ENCODE results near the gene TFPI.

TFPI gene

DNA sequence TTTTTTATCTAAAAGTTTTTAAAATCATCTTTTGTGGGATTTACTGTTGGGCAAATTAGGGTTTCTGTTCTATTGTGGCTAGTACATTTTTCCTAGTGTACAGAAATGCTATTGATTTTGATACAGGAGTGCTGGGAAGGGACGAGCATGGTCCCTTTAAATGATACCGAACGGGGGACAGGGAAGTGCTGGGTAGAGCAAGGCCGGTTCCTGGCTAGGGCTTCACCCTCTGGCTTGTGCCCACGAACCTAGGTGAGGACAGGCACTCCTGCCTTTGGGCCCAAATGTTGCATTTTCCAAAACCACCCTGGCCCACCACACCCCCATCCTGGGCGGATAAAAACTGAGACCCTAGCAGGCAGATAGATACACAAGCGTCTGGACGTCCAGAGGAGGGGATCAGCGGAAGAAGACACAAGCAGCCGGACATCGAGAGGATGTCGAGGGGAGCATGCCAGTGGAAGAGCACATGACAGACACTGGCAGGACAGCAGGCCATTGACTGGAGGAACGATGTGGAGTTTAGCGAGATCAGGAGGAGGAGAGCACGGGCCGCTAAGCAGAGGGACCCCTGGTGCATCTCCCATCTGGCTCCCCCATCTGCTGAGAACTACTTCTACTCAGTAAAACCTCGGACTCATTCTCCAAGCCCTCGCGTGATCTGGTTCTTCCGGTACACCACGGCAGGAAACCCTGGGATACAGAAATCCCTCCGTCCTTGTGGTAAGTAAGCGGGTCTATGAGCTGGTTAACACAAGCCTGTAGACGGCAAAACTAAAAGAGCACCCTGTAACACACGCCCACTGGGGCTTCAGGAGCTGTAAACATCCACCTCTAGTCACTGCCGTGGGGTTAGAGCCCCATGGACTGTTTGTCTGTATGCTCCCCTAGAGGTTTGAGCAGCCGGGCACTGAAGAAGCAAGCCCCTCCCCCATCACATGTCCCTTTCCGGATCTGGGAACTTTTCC is 92.7 kb downstream of the TFPI start:
- no peak for DNase-seq

DNA sequence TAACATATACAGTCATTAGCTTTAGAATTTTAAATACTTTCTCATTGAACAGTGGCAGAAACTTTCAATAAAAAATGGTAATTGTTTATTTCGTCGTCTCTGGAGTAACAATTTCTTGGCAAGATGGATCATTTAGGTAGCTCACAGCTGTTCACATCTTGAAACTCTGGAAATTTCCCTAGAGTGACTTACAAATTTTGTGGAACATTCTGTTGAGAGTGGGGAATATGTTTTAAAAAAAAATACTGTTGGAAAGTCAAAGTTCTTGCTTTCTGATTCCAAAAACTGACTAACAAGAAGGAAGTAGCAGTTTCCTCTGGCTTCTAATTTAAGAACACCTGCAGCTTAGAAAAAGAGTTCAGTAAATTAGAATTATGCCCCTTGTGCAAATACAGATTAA is 95.0 kb downstream of the TFPI start:
- no peak for DNase-seq

DNA sequence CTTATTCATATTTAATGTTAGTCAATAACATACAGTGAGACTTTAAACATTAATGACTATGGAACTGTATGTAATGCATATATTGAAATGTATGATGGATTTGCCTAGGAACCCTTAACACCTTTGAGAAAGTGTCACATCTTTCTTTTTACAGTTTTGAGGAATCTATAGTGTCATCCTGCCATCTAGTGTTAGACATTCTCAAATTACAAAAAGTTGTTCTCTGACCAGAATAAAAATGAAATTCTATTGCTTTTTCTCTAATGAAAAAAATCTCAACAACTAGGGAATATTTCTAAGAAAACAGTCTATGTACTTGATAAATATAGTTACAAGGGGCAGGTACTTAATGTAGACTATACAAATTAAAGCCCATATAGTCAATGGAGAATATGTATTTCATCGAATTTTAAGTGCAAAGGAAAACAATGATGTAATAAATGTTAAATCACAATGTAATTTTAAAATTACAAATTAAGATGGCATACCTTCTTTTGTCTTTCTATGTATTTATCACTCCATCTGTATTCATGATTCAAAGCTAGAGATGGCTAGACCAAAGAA is 101.1 kb downstream of the TFPI start:
- DNase-seq: no peak

DNA sequence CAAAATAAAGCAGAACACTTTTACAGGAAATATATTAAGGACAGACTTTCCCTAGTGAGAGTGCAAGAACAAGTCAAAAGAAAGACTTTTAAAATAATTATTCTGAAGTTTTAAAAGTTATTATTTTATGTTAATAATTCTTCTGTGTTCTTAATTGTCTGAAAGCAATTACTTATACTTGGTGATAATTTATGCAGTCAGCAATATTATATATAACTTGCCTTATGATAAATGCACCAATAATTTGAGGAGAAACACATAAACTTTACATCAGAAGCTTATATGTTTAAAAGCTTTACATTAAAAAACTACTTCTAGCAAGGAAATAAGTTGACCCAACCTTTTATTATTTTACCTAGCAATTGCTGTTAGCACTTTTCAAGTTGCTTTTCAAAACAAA is 102.7 kb downstream of the TFPI start:
- DNase-seq: no peak

DNA sequence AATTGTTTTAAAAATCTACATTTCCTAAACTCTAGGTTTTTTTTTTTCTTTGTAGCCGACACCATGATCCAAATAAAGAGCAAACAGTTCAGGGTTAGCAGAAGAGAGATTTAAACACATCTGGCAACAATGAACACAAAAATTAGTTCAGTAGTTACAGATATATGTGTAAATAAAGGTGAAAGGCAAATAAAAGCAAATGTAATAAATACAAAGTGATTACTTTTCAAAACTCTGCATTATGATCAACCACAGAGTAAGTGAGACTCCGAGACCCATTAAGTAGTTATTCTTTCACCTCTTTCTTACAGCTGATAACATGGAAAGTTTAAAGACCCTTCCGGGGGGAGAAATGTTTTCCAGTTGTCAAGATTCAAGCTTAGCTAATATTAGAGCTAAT is 106.9 kb downstream of the TFPI start:
- DNase-seq: no peak

DNA sequence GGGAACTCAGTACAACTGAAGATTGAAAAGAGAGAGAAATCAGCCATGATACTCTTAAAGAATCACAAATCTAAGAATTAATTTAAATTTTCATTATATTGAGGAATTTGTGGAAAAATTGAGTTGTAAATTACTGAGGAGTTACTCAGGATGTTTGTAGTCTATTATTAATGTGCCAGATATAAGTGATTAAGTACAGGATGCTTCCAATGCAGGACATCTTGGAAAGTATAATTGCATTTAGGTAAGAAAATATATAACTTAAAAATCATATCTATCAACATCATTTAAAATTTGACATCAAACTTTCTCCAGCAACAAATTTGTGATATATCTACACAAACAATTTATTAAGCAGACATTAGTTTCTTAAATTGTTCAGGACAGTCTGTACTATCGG is 107.5 kb downstream of the TFPI start:
- no peak for DNase-seq

DNA sequence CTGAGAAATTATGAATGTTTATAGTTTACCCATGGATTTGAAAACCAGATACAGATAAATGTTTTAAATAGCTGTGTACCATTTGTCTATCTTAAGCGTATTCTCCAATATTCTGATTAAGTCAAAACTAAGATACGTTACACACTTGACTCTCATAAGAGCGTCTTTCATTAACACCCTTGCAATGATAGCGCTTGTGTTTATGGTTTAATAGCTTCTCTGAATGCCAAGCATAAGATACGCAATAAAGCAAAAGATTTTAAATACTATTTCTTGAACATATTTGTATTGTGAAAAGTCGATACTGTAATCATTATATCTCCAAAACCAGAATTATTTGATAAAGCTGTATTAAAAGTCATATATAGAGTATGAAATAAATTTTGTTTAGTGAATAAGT is 109.2 kb downstream of the TFPI start:
- no peak for DNase-seq

DNA sequence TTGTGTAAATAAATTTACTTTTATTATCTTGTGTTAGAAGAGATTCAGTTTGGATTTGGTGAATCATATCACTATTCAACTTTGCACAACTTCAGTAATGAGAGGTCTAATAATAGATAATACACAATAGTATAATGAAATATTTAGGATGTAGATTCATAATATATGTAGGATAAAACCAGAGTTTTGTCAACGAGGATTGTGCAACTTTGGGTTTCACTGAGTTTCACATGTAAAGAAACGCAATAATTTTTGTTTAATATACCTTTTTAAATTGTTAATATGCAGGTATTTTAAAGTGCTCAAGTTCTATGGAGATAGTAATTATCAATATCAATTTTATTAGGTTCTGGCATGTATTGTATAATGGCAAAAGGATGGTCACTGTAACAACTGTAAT is 111.5 kb downstream of the TFPI start:
- no peak for DNase-seq

DNA sequence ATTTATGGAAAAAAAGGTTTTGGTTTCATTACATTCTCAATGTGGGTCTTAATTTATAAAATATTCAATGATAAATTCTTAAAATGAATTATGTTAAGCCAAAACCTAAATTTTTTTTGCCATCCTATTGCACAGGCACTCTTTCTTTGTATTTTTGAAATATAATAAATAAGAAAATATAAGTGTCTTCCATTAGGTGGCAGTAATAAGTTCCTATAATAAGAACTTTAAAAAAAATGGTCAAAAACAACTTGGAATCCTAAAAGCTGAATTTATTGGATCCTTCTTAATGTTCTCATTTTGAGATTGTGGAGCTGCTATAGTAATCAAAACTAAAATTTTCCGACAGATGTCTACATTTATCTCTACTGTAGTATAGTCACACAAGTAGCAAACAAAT is 111.9 kb downstream of the TFPI start:
- no peak for DNase-seq

DNA sequence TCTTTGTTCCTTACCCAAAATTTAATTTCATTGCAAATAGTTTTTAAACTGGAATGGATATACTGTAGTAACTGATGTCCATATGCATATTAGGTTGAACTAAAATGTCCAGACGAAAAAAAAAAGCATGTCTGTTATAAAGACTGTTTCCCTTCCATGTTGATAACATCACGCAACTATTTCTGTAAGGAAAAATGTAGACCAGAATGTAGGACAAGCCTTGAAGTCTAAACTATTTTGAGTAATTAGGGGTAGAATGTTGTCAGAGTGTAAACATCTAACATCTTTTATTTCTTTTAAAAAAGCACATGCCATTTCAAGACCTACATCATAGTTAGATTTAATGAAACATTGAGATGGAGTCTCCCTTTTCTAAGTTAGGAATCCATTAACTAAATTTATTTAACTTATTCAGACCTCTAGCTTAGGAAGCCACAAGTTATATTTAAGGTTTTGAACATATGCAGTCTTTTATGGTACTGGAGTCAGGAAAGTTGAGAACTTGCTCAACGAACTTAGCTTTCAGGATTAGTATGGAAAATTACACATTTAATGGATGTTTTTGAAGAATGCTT is 114.0 kb downstream of the TFPI start:
- DNase-seq: no peak

DNA sequence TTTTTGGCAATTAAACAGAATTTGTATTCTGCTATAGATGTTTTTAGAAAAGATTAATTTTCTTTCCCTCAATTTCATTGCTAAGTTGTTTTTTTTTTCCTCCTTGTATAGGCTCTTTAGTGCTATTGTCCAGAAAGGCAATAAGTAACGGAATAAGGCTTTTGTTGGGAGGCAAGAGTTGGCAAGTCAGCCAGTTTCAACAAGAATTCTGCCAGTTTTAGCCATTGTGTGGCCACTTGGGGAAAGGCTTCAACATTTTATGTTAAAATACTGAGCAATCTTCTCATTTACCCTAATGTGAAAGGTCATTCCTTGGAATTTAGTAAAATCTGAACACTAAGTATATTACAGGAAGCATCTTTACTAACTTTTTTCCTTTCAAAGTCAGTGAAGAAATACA is 115.8 kb downstream of the TFPI start:
- DNase-seq: no peak

DNA sequence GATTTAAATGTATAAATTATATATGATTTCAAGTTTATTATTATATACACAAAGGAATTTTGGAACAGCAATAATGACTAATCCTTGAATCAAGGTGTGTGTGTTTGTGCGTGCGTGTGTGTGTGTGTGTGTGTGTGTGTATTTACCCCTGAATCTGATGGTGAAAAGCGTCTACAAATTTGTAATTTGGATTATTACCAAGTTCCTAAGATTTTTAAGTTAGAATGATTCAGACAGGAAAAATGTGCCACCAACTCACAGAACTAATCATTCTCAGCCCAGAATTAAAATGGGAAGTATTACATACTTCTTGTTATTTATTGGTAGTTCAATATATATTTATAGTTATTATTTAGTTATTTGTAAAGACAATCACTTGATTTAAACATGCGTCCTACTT is 118.5 kb downstream of the TFPI start:
- no peak for DNase-seq

DNA sequence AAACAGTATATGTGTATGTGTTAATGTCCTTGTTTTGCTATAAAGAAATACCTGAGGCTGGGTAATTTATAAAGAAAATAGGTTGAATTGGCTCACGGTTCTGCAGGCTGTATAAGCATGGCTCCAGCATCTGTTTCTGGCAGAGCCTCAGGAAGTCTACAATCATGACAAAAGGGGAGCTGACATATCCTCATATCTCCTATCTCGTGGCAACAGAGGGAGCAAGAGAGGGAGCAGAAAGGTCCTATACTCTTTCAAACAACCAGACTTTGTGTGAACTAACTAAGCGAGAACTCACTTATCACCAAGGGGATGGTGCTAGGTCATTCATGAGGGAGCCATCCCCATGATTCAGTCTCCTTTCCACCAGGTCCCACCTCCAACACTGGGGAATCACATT is 119.2 kb downstream of the TFPI start:
- no peak for DNase-seq

DNA sequence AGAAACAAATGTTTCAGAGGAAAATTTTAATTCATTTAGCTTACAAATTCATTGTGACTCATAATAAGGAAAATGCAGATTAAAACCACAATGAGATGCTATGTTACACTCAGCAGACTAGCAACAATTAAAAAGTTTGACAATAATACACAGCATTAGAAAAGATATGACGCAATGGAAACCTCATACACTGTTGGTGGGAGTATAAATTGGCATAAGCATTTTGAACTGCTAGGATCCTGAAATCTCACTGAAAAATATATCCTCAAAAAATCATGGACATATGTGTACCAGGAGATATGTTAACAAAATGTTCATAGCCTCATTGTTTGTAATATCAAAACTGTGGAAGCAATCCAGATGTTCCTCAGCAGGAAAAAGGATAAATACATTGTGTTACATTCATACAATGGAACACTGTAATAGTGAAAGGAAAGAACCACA is 119.9 kb downstream of the TFPI start:
- DNase-seq: no peak

DNA sequence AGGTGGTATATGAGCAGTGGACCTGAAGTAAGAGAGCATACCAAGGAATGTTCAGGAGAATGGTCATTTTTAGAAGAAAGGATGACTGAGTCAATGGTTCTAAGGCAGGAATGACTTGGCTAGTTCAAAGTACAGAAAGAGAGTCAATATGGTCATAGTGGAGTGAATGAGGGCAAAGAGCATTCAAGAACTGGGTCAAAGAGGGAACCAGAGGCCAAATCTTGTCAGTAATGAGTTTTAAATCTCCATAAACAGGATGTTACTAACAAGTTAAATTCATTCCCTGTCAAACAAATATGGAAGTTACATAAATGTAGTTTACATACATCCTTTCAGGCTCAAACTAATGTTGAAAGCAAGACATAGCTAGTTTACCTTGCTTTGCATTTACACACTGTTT is 122.3 kb downstream of the TFPI start:
- DNase-seq: no peak

DNA sequence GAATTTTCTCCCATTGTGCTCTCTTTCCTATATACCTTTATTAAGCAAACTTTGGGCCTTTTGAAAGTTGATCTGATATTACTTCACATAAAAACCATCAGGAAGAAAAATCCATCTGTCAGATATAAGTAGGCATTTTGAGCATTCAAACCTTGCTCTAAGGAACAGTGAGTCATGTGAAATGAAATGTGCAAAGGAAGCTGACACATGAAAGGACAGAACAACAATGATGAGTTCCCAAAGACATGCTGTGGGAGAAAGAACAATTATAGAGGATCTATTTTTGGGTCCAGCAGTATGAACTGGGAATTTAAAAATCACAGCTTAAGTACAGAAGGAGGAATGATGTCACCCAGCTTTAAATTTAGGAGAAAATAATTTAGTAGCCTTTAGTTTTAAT is 124.2 kb downstream of the TFPI start:
- DNase-seq: no peak

DNA sequence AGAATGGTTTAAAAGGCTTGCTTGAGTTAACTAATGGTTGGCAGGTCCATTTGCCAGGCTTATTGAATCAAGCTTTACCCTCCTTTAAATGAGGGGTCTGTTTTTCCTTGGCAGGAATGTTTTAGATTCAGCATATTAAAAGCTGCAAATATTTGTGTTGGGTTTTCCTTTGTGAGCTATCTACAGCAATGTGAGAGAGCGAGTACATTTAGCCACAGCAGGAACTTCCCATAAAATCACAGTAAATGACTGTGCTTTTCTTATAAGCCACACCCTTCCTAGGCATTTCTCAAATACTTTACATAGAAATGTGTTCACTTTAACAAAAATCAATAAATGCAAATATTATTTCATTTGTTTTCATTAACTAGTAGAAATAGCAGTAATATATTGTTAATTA is 130.1 kb downstream of the TFPI start:
- no peak for DNase-seq

DNA sequence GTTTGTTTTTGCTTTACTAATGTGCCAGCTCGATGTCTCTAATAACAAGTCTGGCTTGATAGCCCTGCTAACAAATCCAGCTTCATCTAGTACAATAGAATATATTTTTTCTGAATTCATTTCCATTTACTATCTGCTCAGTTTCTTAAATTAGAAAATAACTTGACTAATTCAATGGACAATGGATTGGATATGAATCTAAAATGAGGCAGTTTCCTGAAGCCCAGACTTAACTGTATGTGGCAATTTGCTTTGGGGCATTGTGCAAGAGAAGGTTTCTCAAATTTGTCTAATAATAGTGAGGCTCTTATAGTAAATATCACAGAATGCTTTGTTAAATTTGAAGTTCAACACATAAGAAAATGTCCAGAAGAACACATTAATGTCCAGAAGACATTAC is 132.0 kb downstream of the TFPI start:
- no peak for DNase-seq

DNA sequence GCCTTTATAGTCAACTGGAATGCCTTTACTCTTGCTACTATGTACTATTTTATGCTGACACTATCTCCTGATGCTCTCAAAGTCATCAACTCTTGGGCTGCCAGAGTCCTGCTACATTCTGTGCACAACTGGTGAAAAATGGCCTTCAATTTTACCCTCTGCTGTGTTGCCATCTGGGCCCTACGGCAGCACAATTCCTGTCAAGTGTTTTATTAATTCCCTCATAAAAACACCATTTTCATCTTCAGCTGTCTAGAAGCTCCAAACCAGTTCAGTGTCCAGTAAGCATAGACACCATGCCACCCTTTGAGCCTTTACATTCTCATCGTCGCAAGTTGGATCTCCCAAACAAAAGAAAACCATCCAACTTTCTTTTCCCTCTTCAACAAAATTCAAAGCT is 132.7 kb downstream of the TFPI start:
- no peak for DNase-seq

DNA sequence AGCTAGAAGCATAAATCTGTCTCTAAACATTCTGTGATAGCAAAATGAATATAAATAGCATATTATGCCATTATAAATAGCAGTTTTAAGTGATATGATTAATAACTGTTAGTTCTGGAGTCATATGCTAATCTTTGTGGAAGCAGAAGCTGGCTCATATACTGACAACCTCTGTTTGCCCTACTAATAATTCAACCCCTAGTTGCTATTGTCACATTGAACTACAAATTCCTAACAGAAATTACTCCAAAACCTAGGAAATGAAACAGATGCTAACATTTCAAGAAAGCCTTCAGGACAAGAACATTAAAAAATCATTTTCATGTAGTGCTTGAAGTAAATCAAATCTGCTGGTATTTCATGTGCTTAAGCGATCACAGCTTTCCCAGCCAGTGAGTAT is 134.4 kb downstream of the TFPI start:
- no peak for DNase-seq

DNA sequence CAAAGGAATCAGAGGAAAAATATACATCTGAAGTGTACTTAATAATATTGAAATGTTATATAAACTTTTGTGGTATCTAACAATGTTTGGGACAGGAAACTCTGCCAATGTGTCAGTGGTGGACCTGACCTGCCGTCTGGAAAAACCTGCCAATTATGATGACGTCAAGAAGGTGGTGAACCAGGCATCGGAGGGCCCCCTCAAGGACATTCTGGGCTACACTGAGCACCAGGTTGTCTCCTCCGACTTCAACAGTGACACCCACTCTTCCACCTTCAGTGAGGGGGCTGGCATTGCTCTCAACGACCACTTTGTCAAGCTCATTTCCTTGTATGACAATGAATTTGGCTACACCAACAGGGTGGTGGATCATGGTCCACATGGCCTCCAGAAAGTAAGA is 138.8 kb downstream of the TFPI start:
- DNase-seq: no peak
